IPS DF 4.7 (cell line): Measurements from ENCODE around the gene MYOF.
"Not testable (repeated sequence)": the region's sequence is repeated elsewhere in the genome, so short reads cannot be mapped to it uniquely, and the experiment has no call there.

ENCODE experiments used
- DNase-seq: peaks from one replicate; pipeline ENCODE4 v3.0.0-alpha.2; 2013; ENCODE audit warnings: low spot score; ENCODE audit errors: extremely low read depth

Gene MYOF

GRCh38 chr10:93390306-93391090 lies 91.6 kb downstream of the MYOF start:
- DNase-seq = no peak

DNA sequence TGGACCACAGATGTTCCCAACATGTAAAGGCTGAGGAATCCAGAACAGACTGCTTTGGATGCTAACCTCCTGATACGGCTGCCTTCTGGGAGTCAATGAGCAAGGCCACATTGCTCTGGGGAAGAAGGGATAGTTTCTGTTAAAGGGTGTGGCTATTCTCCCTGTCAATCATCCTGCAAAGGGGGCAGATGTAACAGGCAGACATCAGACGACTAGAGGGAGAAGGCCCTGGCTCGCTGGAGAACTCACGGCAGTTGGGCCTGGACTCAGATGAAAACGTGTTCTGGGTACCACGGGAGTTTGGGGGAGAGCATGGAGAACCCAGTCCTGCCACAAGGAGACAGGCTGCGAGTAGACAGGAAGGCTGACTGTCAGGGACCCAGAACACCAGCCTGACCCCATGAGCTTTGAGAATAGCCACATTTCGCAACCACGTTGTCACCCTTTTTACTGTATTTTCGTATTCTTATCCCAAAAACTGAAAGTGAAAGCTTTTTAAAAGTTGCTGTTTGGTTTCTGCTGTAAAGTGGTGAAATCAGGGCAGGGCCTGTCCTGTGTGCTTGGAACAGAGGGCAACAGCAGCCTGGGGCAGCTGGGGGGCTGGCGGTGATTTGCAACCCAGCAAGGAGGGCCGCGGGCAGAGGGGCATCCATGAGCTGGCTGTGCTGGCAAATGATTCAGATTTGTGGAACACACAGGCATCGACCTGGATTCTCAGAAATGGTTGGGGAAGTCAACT lies 95.3 kb downstream of the MYOF start:
- DNase-seq = no peak

DNA sequence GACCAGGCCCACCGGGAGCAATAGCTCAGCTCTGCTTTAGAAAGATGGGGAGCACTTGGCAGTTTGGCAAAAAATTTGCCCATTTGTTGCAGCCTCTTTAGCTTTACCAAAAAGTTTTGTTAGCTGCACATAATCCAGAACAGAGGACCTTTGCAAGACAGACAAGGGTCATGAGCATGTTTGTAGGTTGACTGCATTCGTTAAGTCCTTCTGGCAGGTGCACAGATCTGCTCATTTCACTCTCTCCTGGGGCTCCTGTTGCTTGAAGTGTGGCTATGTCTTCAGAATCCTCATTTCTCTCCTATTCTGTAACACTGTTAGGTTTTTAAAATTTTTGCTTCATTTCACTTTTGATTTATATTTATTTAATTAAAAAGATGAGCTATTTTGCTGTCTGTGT lies 96.8 kb downstream of the MYOF start:
- DNase-seq = no peak

- DNase-seq = no peak
Observed at GRCh38 chr10:93384006-93384405, 98.1 kb downstream of the MYOF start.

GRCh38 chr10:93383562-93383981 lies 98.6 kb downstream of the MYOF start:
- DNase-seq = no peak

DNA sequence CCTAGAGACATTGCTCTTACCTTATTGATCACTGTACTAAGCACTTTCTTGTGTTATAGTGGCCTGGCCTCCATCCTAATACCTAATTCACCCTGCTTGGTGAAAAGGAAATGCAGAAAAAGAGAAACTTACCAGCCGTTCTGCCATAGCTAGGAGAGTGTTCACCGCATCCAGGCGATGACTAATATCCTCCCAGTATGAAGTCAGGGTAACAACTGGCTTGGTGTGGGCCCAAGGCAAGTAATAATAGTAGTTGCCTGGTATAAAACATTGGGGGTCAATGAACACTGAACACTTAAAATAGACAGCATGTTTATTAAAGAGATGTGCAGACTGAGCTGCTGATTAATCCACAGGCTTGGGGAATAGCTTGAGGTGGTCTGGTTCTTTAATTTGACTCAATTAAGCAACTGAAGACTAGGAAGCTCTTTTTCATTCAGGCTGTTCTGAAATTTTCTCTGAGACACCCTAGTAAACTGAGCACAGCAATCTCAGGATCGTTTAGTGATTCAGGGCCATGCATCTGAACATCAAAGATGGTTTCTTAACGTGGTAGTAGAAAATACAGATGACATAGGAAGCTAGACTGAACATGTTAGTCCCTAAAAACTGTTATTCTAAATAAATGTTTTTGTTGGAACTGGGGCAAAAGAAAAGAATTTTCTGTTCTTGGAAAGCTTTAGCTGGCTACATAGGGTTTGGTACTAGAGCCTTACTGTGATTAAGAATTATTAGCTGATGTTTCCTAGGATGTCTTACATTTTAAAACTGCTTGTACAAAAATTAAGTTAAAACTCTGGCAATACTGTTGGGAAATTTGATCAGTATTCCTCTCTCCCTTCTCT lies 102.2 kb downstream of the MYOF start:
- DNase-seq = no peak

GRCh38 chr10:93378997-93379730 lies 103.0 kb downstream of the MYOF start:
- DNase-seq = no peak

- DNase-seq = no peak
Observed at GRCh38 chr10:93378039-93378438, 104.1 kb downstream of the MYOF start.

DNA sequence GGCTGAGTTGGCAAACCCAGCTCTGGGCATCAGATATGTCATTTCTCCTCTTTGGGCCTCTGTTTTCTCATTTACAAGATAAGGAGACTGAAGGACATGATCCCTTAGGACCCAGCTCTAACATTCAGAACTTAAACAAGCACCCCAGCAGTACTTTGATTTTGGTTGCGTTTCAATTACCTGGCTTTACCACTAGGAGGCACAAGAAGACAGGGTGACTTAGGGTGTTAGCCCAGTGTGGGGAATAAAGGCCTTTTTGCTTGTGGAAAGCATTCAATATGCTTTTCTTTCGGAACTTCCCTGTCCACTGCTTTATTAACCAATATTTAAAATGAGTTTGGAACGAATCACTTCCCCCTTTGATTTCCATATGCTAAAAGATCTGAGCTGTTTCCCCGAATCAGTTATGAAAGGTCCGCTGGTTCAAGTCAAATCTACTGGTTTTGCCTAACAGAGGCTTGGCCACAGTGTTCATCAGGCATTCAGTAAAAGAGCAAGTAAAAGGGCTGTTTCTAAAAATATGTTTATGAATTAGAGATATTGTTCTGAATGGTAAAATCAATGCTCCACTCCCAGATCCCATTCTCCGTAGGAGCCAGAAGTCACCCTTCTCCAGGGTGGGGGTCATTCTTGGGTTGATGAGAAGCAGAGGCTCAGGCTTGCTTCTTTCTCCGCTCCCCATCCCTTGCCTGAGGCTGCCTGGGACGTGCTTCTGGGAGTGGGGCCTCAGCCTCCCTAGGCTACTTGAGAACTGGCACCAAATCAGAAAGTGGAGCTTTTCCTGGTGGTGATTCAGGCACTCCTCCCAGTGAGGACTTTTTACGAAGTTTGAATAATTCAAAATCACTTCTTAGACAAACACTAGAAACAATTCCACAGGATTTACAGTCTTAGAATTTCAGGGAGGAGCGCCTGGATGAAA lies 105.5 kb downstream of the MYOF start:
- peak; percentile 56 for DNase-seq

DNA sequence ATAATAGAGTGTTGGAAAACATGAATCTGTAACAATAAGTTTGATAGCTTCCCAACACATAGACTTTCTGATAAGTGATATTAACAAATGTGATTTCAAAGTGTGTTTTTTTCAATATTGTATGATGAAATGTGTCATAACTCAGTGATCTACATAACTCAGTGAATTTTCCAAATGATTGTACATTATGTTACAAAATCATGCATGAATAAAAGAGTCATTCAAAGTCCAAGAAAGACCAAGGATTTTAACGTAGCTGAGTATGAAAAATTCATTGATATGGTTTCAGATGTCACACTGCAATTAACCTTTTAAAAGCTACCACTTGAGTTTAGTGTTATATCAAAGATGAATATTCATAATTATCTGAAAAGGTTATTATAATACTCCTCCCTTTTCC lies 111.2 kb downstream of the MYOF start:
- no peak for DNase-seq

DNA sequence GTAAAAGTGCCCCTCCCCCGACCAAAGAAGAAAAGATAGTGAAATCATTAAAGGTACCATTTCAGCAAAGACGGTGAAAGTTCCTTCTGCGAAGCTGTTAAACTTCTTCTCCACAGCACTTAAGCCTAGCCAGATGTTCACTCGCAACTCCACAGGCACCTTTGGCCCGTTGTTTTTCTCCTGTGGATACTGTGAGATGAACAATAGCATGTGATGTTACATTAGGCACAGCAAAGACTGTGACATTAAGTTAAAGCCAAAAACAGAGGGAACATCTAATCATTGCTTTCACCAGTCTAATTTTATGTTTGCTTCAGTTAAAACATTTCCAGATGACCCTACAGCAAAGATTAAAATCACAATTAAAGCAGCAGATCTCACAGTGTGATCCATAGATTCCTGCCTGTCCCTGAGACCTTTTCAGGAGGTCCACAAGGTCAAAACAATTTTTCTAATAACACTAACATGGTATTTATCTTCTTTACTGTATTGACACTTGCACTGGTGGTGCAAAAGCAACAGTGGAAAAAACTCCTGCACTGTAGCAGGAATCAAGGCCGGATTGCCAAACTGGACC lies 112.5 kb downstream of the MYOF start:
- DNase-seq = no peak

- no peak for DNase-seq
Observed at GRCh38 chr10:93368210-93368609, 113.9 kb downstream of the MYOF start.

DNA sequence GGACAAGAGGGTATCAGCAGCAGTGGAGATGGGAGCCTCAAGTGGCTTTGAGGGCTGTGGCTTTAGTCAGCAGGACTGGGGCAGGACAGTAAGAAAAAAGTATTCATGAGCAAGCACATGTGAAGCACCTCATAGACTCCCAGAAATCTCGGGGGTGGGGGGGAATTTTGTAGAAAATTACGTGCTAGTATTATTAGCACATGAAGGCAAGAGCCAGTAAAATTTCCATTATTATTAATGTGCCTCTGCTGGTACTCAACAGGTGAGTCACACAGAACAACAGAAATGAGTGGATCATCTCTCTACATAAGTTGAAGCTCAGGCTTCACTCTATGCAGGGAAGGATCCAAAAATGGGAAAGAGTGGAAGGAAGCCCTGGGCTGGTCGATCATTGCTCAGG lies 114.5 kb downstream of the MYOF start:
- no peak for DNase-seq

DNA sequence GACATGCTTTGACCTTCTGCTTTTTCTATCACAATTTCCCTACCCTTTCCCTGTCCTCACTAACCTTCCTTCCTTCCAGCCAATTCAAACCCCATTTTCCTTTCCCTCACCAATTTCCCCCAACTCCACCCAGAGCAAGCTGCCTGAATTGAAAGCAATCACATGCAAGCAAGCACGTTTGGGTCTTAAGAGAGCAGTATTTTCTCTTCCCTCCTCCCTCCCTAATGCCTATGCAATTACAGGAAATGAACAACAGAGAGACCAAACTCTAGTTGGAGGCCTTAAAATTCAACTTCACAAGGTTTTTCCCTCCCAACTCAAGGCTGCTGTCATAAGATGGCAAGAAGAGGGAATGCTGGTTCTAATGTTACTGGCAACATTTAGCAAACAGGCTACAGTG lies 117.2 kb downstream of the MYOF start:
- no peak for DNase-seq

DNA sequence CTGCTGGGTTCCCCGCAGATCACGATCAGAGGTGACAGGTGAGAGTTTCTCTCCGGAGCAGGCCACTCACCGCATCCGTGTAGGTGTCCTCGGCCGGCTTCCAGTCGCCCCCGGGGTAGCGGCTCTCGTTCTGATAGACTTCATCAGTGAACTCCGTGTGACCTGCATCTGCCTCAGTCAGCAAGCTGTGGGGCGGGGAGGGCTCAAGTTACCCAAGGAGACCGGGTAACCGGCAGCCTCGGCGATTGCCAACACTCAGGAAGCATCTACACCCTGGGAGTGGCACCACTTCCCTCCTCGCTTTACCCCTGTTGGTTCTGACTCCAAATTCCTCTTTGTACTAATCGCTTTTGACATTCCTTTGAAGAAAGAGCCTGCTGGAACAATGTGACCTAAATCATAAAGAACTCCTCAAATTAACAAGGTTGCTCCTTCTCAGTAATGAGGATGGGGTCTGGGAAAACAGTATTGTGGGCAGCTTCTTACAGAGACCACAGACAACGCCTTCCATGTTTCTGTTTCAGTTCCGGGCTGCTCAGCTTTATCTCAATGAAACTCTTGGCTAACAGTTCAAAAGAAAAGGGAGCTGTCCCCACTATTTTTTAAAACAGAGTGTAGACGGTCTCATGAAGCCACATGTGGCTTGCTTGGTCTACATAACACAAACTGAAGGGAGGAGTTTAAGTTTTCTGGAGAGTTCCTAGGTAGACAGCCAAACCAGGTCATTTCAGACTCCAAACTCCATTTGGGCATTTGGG lies 118.1 kb downstream of the MYOF start:
- no peak for DNase-seq

DNA sequence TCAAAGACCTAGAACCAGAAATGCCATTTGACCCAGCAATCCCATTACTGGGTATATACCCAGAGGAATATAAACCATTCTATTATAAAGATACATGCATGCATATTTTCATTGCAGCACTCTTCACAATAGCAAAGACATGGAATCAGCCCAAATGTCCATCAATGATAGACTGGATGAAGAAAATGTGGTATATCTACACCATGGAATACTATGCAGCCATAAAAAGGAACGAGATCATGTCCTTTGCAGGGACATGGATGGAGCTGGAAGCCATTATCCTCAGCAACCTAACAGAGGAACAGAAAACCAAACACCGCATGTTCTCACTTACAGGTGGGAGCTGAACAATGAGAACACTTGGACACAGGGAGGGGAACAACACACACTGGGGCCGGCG lies 123.7 kb downstream of the MYOF start:
- DNase-seq = not testable (repeated sequence)

DNA sequence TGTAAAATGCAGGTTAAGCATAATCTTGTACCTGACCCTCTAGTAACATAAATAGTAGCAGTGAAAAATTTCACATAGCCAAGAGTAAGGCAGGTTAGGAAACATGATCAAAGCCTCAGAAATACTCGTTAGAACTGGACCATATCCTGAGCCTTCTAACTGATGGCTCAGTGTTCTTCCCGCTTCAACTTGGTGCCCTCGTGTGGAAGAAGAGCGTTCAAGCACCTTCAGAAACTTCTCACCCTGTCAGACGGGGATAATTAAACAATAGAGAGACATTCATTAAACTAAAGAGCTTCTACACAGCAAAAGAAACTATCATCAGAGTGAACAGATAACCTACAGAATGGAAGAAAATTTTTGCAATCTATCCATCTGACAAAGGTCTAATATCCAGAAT lies 124.5 kb downstream of the MYOF start:
- no peak for DNase-seq

DNA sequence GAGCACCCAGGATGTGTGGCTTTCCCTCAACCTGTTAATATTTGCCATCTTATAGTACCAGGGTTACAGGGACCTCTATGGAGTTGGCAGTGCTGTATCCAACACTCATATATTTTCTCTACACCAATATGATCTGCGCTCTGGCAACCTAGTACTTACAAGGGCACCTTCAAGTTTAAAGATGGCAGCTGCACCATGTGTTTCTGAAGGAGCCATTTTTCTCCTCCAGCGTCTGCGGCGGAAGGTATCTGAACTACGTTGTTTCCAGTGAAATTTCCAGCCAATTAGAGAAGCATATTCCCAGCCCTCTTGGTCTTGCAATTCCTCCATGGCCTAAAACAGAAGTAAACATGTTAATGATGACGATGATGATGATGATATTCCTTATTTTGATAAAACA lies 125.6 kb downstream of the MYOF start:
- no peak for DNase-seq
